ENCODE measurements around the gene HDAC6.
"Not testable (repeated sequence)": the region's sequence is repeated elsewhere in the genome, so short reads cannot be mapped to it uniquely, and the experiment has no call there.

The HDAC6 gene

GRCh38 chrX:48789366-48790220 lies 12.3 kb upstream of the HDAC6 start:
- no peak for DNase-seq (ENCODE audit: low read depth)

GRCh38 chrX:48790477-48790876 lies 11.4 kb upstream of the HDAC6 start:
- DNase-seq (ENCODE audit: low read depth): no peak

GRCh38 chrX:48791063-48791820 lies 10.6 kb upstream of the HDAC6 start:
- DNase-seq (ENCODE audit: low read depth): no peak

GRCh38 chrX:48792219-48792618 lies 9.6 kb upstream of the HDAC6 start:
- no peak for DNase-seq (ENCODE audit: low read depth)

- no peak for DNase-seq (ENCODE audit: low read depth)
Observed at GRCh38 chrX:48793935-48794334, 7.9 kb upstream of the HDAC6 start.

GRCh38 chrX:48794340-48794910 lies 7.4 kb upstream of the HDAC6 start:
- no peak for DNase-seq (ENCODE audit: low read depth)

- no peak for DNase-seq (ENCODE audit: low read depth)
Observed at GRCh38 chrX:48794911-48795515, 6.9 kb upstream of the HDAC6 start.

- no peak for DNase-seq (ENCODE audit: low read depth)
Observed at GRCh38 chrX:48798318-48798717, 3.5 kb upstream of the HDAC6 start.

- no peak for DNase-seq (ENCODE audit: low read depth)
Observed at GRCh38 chrX:48800574-48801279, 1.1 kb upstream of the HDAC6 start.

- peak; percentile 20 for DNase-seq (ENCODE audit: low read depth)
Observed at GRCh38 chrX:48802089-48802904, 430 bp downstream of the HDAC6 start.

GRCh38 chrX:48802905-48803200 lies 986 bp downstream of the HDAC6 start:
- no peak for DNase-seq (ENCODE audit: low read depth)

- no peak for DNase-seq (ENCODE audit: low read depth)
Observed at GRCh38 chrX:48806081-48806480, 4.2 kb downstream of the HDAC6 start.

GRCh38 chrX:48813644-48814043 lies 11.8 kb downstream of the HDAC6 start:
- no peak for DNase-seq (ENCODE audit: low read depth)

- DNase-seq (ENCODE audit: low read depth): no peak
Observed at GRCh38 chrX:48814722-48815121, 12.9 kb downstream of the HDAC6 start.

GRCh38 chrX:48815266-48815665 lies 13.4 kb downstream of the HDAC6 start:
- DNase-seq (ENCODE audit: low read depth): no peak

GRCh38 chrX:48816014-48816810 lies 14.3 kb downstream of the HDAC6 start:
- no peak for DNase-seq (ENCODE audit: low read depth)

- DNase-seq (ENCODE audit: low read depth): no peak
Observed at GRCh38 chrX:48818098-48818497, 16.2 kb downstream of the HDAC6 start.

GRCh38 chrX:48818866-48819265 lies 17.0 kb downstream of the HDAC6 start:
- DNase-seq (ENCODE audit: low read depth): no peak

- DNase-seq (ENCODE audit: low read depth): not testable (repeated sequence)
Observed at GRCh38 chrX:48819394-48819793, 17.5 kb downstream of the HDAC6 start.

- DNase-seq (ENCODE audit: low read depth): no peak
Observed at GRCh38 chrX:48823053-48823452, 21.2 kb downstream of the HDAC6 start.

Data from stimulated activated CD8-positive, alpha-beta memory T cell treated with anti-CD3 and anti-CD28 coated beads, Interleukin-15, amount 100 ng/mL, for 24 hours (primary cell).